ENCODE results near the gene EFNB1.

Gene EFNB1

DNA sequence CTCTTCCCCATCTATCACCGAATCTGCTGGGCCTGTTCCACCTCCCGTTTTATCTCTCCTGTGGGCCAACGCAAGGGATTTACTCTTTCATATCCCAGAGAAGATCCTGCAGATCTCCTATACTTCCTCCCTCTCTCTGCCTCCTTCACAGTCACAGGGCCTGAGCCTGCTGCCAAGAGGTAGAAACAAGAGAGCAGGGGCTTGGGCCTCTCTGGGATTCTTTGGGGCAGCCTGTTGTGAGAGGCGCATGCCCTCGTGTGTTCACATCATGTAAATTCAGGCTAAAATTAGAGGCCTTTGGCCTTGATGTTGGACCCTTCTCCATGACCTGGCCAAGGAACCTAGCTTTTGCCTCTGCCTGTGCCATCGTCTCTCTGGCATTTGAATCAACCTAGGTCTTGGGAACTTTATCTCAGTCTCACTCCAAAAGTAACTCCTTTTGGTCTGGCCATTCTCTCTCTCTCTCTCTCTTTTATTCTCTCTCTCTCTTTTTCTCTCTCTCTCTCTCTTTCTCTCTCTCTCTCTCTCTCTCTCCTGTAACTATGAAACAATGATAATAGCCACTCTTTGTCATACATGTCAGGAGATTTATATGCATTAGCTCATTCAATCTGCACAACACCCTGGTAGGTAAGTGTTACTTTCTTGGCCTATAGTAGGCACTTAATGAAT is 20.0 kb upstream of the EFNB1 start:
- Histone ChIP-seq H3K9me3 (replicated peaks; ENCODE audit: low read length) (no peaks in the 10 kb centered on the region), H3K27me3 (ENCODE audit: control insufficient read depth, insufficient read depth, low read length) (peaks cover 17% of the 10 kb centered on the region), H3K4me1 (ENCODE audit: control insufficient read depth, insufficient read depth, low read length) (no peaks in the 10 kb centered on the region), H3K4me2 (ENCODE audit: low read length) (no peak overlapping the region), H3K36me3 (ENCODE audit: insufficient read depth, low read length) (no peaks in the 10 kb centered on the region), H3K9ac (ENCODE audit: low read depth, low read length) (no peak overlapping the region), H3K4me3 (ENCODE audit: low read length) (no peak overlapping the region)

DNA sequence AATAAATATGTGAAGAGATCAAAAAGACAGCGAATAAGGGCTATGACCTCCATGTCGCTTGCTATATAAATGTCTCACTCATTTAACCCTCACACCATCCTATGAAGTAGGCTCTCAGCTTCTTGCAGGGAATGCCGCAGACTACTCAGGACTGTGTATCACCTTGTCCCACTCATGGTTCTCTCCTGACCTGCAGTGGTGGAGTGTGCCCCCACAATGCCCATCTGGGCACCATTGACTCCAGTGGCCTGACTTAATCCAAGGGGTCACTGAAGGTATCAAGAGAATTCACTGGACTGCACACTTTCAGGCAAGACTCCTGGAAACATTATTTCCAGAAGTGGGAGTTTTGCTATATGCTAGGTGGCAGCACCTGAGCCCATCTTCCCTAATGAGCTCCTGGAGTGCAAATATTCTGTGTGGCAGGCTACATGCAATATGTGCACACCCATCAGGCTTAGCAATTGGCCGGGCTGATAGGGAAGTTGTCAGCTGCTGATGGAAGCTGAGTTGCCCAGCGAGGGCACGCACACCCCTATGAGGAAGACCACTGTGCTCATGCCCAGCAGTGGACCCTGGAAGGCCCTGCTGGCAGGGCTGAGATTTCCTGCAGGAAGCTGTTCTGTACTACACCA is 8.2 kb upstream of the EFNB1 start:
- Histone ChIP-seq H3K4me2 (ENCODE audit: low read length) (no peak overlapping the region), H3K9me3 (replicated peaks; ENCODE audit: low read length) (no peaks in the 10 kb centered on the region), H3K27me3 (ENCODE audit: control insufficient read depth, insufficient read depth, low read length) (peaks cover 33% of the 10 kb centered on the region), H3K4me1 (ENCODE audit: control insufficient read depth, insufficient read depth, low read length) (no peaks in the 10 kb centered on the region), H3K4me3 (ENCODE audit: low read length) (no peak overlapping the region), H3K9ac (ENCODE audit: low read depth, low read length) (no peak overlapping the region), H3K36me3 (ENCODE audit: insufficient read depth, low read length) (no peaks in the 10 kb centered on the region)

DNA sequence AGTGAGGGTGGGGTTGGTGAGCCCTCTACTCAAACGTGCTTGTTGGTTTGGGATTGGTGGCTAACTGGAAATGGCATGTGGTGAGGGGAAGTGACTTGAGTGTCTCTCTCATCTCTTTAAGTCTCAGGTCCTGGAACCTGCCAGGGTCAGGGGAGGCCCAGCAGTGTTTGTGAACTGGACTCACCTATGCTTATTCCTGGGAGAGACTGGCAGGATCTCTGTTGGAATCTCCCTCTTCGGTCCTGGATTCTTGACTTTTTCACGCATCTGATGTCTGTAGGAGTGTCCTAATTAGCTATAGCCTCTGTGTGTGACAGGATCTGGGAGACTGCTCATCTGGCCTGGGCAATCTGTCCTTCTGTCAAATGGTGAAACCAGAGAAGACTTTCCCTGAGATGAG is 7.2 kb upstream of the EFNB1 start:
- H3K4me2 ChIP-seq (ENCODE audit: low read length): no peak overlapping the region
- H3K9me3 ChIP-seq (replicated peaks; ENCODE audit: low read length): no peaks in the 10 kb centered on the region
- no peaks in the 10 kb centered on the region for H3K4me1 ChIP-seq (ENCODE audit: control insufficient read depth, insufficient read depth, low read length)
- no peak overlapping the region for H3K9ac ChIP-seq (ENCODE audit: low read depth, low read length)
- peaks cover 38% of the 10 kb centered on the region for H3K27me3 ChIP-seq (ENCODE audit: control insufficient read depth, insufficient read depth, low read length)
- H3K36me3 ChIP-seq (ENCODE audit: insufficient read depth, low read length): no peaks in the 10 kb centered on the region
- no peak overlapping the region for H3K4me3 ChIP-seq (ENCODE audit: low read length)

DNA sequence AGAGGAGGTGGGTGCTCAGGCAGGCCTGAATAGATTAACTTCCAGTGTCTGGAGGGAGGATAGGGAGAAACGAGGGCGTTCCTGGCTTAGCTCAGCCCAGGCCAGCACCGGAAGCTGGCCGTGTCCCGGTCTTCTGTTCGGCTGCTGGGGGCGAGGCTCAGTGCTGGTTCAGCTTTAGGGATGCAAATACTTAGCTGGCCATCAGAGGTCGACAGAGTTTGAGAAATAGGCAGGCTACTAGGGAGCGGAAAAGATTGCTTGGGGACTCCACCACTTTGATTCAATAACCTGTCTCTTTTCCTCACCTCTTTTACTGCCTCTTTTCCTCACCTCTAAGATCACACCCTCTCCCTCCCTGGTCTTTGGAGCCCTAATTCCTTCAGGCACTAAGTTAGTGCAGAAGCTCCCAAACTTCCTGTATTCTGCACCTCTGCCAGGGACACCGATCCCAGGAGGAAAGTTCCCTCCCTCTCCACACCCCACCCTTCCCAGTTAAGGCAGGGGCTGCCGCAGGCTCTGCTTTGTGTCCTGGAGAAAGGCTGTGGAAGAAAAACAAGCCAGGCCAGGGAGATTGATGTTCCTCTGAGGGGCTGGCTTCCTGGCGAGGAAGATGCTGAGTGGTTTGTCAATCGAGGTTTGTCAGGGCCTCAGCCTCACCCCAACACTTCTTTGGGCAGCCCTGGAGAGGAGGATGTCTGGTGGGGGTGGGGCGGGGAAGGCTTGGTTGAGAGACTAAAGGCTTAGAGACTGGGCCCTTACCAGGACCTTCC is 6.0 kb upstream of the EFNB1 start:
- no peak overlapping the region for H3K4me2 ChIP-seq (ENCODE audit: low read length)
- H3K4me3 ChIP-seq (ENCODE audit: low read length): no peak overlapping the region
- no peaks in the 10 kb centered on the region for H3K36me3 ChIP-seq (ENCODE audit: insufficient read depth, low read length)
- H3K4me1 ChIP-seq (ENCODE audit: control insufficient read depth, insufficient read depth, low read length): no peaks in the 10 kb centered on the region
- no peaks in the 10 kb centered on the region for H3K9me3 ChIP-seq (replicated peaks; ENCODE audit: low read length)
- no peak overlapping the region for H3K9ac ChIP-seq (ENCODE audit: low read depth, low read length)
- H3K27me3 ChIP-seq (ENCODE audit: control insufficient read depth, insufficient read depth, low read length): peaks cover 38% of the 10 kb centered on the region

DNA sequence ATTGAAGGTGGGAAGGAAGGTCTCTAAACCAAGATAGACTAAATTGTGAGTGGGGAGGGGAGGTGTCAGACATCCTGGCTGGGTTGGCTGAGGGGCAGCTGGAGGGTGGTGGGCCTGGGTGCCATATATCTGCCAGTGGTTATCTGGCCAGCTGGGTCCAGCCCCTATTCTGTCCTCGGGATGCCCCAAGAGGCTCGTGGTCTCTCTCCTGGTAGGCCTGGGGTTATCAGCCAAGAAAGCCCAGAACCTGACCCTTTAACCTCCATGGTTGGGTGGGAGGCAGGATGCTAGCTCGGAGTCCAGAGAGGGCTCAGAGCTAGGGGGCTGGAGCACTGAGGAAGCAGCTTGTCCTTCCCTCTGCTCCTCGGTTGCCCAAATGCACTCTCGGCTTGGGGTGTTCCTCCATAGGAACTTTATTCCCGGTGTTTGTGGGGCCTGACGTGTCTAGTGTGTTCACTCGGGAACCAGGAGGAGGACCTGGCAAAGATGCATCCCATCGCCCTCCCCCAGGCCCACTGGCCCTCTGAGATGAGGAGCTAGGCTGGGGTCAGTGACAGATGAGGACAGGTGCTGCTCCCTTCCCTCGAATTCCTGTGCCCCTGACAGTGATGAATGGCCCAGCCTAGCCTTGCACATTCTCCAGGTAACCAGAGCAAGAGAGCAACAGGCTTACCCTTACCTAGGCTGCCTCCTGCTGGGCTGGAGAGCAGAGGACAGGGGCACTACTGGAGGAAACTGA is 5.2 kb upstream of the EFNB1 start:
- Histone ChIP-seq H3K4me2 (ENCODE audit: low read length) (no peak overlapping the region), H3K4me3 (ENCODE audit: low read length) (no peak overlapping the region), H3K9ac (ENCODE audit: low read depth, low read length) (no peak overlapping the region), H3K4me1 (ENCODE audit: control insufficient read depth, insufficient read depth, low read length) (no peaks in the 10 kb centered on the region), H3K36me3 (ENCODE audit: insufficient read depth, low read length) (no peaks in the 10 kb centered on the region), H3K27me3 (ENCODE audit: control insufficient read depth, insufficient read depth, low read length) (peaks cover 38% of the 10 kb centered on the region), H3K9me3 (replicated peaks; ENCODE audit: low read length) (no peaks in the 10 kb centered on the region)

DNA sequence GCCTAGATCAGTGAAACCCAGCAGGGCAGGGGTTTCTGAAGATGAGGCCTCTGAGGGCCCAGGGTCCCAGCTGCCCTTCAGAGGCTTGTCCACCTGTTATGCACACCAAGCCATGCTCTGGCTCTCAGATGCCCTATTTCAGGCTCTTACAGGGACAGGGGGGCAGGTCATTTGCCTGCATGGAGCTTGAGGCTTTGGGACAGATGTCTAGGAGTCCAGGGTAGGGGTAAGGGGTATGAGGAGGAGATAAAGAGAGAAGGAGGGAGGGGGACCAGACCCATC is 4.7 kb upstream of the EFNB1 start:
- Histone ChIP-seq H3K36me3 (ENCODE audit: insufficient read depth, low read length) (no peaks in the 10 kb centered on the region), H3K4me2 (ENCODE audit: low read length) (no peak overlapping the region), H3K4me1 (ENCODE audit: control insufficient read depth, insufficient read depth, low read length) (no peaks in the 10 kb centered on the region), H3K27me3 (ENCODE audit: control insufficient read depth, insufficient read depth, low read length) (peaks cover 38% of the 10 kb centered on the region), H3K4me3 (ENCODE audit: low read length) (no peak overlapping the region), H3K9me3 (replicated peaks; ENCODE audit: low read length) (no peaks in the 10 kb centered on the region), H3K9ac (ENCODE audit: low read depth, low read length) (no peak overlapping the region)

DNA sequence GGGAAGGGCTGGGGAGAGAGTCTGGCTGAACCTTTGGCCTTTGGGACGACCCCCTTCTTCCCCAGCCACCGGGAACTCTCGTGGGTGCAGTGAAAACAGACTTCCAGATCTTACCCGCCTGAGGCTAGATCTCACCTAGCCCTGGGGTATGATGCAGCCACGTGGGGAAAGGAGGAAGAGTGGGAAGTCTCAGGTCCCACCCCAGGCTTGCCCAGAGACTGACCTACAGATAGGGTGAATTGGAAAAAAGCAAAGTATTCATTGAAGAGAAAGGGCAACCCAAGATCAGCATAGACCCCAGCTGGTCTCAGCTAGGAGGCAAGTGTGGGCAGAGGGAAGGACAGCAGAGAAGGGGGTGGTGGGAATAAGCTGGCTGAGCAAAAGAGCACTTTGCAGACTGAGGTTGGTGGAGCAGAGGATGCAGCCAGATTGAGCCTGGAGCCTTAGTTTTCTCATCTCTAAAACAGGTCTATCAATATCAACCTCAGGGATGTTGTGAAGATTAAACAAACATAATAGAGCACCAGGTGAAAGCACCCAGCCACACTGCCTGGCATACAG is 4.2 kb upstream of the EFNB1 start:
- H3K36me3 ChIP-seq (ENCODE audit: insufficient read depth, low read length): no peaks in the 10 kb centered on the region
- no peaks in the 10 kb centered on the region for H3K4me1 ChIP-seq (ENCODE audit: control insufficient read depth, insufficient read depth, low read length)
- H3K4me2 ChIP-seq (ENCODE audit: low read length): no peak overlapping the region
- H3K27me3 ChIP-seq (ENCODE audit: control insufficient read depth, insufficient read depth, low read length): peaks cover 38% of the 10 kb centered on the region
- H3K4me3 ChIP-seq (ENCODE audit: low read length): no peak overlapping the region
- H3K9ac ChIP-seq (ENCODE audit: low read depth, low read length): no peak overlapping the region
- H3K9me3 ChIP-seq (replicated peaks; ENCODE audit: low read length): no peaks in the 10 kb centered on the region

DNA sequence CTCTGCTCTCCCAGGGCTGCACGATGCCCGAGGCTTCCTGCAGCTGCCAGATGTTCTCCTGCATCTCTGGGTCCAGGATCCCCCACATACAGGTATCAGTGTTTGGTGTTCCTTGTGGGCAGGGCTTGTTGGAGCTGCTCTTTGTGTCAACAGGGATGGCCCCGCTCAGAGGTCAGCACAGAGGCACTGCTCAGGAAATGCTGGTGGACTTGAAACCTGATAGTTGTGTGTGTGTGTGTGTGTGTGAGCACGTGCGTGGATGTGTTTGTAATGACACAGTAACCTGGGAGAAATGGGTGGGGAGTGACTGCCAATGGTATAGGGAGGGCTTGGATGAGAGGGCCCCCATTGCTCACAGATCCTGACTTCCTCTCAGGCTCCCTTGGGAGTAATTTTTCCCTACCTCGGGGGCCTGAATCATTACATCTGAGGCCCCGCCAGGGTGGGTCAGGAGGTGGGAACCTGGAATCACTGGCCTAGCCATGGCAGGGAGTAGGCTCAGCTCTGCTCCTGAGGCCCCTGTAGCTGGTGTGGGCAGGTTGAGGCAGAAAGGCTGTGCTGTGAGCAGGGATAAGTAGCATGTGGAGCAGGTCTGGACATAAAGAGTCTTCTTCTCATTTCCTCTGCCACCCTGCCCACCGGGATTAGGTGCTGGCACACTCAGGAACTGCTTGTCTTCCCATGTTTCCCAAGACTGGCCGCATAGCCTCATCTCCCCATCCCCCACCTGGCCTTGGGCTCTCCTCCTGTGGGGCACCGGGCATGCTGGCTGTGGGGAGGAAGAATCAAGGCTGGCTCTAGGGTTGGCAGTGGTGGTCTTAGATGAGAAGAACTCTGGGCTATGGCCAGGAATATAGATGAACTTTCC is 2.5 kb upstream of the EFNB1 start:
- H3K4me3 ChIP-seq (ENCODE audit: low read length): no peak overlapping the region
- H3K4me1 ChIP-seq (ENCODE audit: control insufficient read depth, insufficient read depth, low read length): peaks cover 5% of the 10 kb centered on the region
- no peaks in the 10 kb centered on the region for H3K36me3 ChIP-seq (ENCODE audit: insufficient read depth, low read length)
- H3K4me2 ChIP-seq (ENCODE audit: low read length): no peak overlapping the region
- no peak overlapping the region for H3K9ac ChIP-seq (ENCODE audit: low read depth, low read length)
- H3K9me3 ChIP-seq (replicated peaks; ENCODE audit: low read length): no peaks in the 10 kb centered on the region
- peaks cover 29% of the 10 kb centered on the region for H3K27me3 ChIP-seq (ENCODE audit: control insufficient read depth, insufficient read depth, low read length)

DNA sequence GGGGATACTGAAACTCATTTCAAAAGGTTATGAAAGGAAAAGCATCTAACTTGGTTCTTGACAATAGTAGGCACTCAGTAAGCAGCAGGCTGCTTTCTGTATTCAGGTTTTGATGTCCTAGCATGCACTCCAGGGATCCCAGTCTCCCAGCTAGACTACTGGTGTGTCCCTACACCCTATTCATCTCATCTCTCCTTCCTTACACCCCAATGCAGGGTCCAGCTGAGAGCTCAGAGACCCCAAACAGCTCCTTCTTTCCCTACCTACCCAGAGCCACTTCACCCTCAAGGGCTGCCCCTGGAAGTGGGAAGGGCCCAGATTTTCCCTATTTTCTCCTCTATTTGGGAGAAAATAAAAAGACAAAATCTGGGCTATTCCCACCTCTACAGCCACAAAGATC is 1.6 kb upstream of the EFNB1 start:
- Histone ChIP-seq H3K4me3 (ENCODE audit: low read length) (no peak overlapping the region), H3K4me2 (ENCODE audit: low read length) (no peak overlapping the region), H3K36me3 (ENCODE audit: insufficient read depth, low read length) (no peaks in the 10 kb centered on the region), H3K4me1 (ENCODE audit: control insufficient read depth, insufficient read depth, low read length) (peaks cover 7% of the 10 kb centered on the region), H3K9ac (ENCODE audit: low read depth, low read length) (no peak overlapping the region), H3K9me3 (replicated peaks; ENCODE audit: low read length) (no peaks in the 10 kb centered on the region), H3K27me3 (ENCODE audit: control insufficient read depth, insufficient read depth, low read length) (peaks cover 23% of the 10 kb centered on the region)

DNA sequence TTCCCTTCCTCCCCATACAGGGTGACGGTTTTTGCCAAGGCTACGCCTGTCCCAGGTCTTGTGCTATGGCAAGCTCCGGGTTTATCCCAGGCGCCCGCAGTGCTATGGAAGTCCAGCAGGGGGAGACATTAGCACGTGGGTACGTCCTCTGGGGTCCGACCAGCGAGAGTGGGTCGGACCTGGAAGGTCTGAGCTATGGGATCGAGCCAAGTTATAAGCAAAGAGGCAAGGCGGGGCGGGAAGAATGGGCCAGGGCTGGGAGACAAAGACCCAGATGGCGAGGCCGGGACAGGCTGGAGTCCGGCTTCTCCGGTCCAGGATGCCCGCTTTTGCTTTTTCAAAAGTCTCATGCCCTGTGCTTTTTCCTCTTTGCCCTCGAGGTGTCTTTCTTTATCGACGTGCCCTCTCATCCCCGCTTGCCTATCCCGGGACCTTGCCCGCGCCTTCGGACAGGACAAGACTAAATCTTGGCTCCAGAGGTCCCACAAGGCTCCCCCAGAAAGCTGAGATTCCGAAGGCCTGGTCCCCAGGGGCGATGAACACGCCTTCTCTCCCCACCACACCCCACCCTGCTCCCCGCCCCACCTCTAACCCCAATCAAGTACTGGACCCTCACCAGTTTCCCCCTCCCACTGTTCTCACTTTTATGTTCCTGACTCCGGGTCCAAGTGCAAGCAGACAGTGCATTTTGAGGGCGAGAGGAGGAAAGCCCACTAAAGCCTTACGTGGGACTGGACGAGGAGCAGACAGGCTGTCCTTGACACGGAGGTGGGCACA is 785 bp upstream of the EFNB1 start:
- peak overlapping the region; percentile 70 for H3K4me2 ChIP-seq (ENCODE audit: low read length)
- no peaks in the 10 kb centered on the region for H3K9me3 ChIP-seq (replicated peaks; ENCODE audit: low read length)
- peaks cover 7% of the 10 kb centered on the region for H3K4me1 ChIP-seq (ENCODE audit: control insufficient read depth, insufficient read depth, low read length)
- peak overlapping the region; percentile 25 for H3K4me3 ChIP-seq (ENCODE audit: low read length)
- no peak overlapping the region for H3K9ac ChIP-seq (ENCODE audit: low read depth, low read length)
- H3K36me3 ChIP-seq (ENCODE audit: insufficient read depth, low read length): no peaks in the 10 kb centered on the region
- H3K27me3 ChIP-seq (ENCODE audit: control insufficient read depth, insufficient read depth, low read length): peaks cover 23% of the 10 kb centered on the region
